Mucosa of gallbladder (tissue), 1 donor: Measurements from ENCODE around the gene SECTM1. TPM values are rescaled to one million over a fixed set of nuclear protein-coding genes. Genes with fewer than 3 reads are reported as not detected.
"Not testable (repeated sequence)": the region's sequence is repeated elsewhere in the genome, so short reads cannot be mapped to it uniquely, and the experiment has no call there.

ENCODE experiments used
- DNase-seq: peaks from one replicate; pipeline ENCODE4 v3.0.0-alpha.2; 2020; ENCODE audit warnings: low spot score
- total RNA-seq: library from RNA; stranded (reverse); gene quantifications from one replicate; pipeline ENCODE4 v1.2.1, GENCODE V29; 2021
- donor health status: DM: no; HTN: no; CAD: no.

The SECTM1 gene
- total RNA-seq, 1 donor from 2014 or later, result 8.5 TPM

DNA sequence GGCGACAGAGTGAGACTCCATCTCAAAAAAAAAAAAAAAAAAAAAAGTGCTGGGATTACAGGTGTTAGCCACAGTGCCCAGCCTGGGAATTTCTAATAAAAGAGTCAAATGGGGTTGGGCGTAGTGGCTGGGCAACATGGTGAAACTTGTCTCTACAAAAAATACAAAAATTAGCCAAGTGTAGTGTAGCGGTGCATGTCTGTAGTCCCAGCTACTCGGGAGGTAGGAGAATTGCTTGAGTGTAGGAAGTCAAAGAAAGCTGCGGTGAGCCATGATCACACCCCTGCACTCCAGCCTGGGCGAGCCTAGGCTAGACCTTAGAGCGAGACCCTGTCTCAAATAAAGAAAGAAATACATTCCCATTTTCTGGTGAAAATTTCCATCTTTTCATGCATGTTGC, 35.6 kb upstream of the SECTM1 start:
- DNase-seq, result no peak

DNA sequence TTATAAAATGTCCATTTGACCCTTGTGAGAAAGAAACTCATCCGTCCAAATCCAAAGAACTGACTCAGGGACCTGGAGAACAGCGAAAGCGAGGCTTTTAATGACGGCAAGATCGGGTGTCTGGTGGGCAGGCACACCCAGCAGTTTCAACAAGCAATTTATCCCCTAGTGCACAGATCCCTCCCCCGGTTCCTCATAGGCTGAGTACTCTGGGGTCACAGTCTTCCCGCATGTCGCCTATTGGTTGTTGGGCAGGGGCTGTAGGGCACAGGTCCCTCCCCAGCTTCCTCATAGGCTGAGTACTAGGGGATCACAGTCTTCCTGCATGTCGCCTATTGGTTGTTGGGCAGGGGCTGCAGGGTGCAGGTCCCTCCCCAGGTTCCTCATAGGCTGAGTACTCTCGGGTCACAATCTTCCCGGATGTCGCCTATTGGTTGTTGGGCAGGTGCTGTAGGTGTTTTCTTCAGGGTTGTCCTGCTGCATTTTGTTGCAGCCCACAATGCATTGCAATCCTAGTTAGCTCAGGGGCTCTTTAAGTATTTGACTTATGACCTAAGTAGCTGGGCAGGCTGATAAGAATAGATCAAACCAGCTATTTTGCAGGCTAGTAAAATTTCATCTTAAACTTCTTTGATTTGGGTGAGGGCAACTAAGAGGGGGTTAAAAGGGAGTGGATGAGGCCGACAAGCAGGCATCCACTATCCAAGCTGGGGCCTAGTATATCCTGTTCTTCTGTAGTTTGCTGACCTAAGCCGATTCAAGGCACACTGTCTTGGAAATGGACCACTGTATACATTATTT, 34.4 kb upstream of the SECTM1 start:
- no peak for DNase-seq

DNA sequence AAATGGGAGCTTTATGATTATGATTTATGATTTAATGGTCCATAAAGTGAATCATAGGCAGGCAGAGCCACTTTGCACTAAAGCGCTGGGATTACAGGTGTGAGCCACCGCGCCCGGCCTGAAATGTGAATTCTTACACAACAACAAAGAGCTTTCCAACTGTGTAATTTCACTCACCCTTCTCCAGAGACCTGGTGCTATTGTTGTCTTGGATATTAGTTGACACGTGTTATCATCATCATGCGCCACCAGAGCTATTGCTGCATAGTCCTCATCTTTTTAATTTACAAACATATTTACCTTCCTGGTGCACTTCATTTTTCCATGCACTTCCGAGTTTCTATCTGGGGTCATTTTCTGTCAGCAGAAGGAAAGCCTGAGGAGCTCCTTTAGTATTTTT, 33.2 kb upstream of the SECTM1 start:
- DNase-seq, result no peak

DNA sequence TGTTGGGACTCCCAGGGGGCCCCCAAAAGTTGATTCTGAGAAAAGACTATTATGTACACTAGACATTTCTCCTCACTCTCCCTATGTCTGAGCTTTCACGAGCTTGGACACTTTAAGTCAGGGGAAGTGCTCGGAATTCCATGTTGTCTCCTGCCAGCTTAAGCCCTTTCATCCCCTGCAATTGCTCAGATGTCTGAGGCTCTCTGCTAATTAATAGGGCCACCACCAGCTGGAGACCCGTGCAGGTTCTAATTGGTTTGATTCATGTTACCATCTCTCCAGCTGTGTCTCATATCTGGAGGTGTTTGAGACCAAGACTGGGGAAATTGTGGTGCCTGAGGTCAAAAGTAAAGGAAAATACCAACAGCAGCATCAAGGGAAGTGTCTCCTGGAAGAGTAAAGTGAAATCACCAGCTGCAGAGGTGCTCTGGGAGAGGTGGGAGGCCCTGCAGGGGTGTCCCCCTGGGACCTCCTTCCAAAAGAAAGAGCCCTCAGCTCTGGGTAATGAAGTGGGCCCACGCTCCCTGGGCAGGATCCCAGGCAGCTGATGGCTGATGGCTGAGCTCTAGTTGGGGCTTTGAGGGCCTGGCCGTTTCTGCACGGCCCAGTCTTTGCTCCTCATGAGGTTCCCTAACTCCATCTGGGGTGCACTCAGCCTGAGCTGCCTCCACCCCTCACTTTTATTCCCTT, 32.2 kb upstream of the SECTM1 start:
- no peak for DNase-seq

DNA sequence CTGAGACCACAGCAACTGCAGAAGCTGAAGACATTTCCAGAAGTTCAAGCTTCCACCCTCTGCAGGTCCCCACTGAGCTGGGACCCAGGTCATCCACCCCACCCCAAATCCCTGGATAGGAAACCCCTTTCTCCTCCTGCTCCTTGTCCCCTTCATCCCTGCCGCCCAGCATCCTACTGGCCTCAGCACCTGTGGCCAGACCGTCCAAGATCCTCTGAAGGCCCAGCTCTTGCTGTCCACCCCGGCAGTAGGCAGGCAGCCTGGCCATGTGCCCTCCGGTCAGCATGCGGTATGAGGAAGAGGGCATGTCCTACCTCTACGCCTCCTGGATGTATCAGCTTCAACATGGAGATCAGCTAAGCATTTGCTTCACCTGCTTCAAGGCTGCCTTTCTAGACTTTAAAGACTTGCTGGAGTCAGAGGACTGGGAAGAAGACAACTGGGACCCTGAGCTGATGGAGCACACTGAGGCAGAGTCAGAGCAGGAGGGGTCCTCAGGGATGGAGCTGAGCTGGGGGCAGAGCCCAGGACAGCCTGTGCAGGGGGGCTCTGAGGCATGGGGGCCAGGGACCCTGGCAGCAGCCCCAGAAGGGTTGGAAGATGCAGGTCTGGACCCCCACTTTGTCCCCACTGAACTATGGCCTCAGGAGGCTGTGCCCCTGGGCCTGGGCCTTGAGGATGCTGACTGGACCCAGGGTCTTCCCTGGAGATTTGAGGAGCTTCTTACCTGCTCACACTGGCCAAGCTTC, 28.5 kb upstream of the SECTM1 start:
- no peak for DNase-seq

DNA sequence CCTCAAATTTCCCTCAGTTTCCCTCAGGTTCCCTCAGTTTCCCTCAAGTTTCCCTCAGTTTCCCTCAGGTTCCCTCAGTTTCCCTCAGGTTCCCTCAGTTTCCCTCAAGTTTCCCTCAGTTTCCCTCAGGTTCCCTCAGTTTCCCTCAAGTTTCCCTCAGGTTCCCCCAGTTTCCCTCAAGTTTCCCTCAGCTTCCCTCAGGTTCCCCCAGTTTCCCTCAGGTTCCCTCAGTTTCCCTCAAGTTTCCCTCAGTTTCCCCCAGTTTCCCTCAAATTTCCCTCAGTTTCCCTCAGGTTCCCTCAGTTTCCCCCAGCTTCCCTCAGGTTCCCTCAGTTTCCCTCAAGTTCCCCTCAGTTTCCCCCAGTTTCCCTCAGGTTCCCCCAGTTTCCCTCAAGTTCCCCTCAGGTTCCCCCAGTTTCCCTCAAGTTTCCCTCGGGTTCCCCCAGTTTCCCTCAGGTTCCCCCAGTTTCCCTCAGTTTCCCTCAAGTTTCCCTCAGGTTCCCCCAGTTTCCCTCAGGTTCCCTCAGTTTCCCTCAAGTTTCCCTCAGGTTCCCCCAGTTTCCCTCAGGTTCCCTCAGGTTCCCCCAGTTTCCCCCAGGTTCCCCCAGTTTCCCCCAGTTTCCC, 26.0 kb upstream of the SECTM1 start:
- DNase-seq, result not testable (repeated sequence)

DNA sequence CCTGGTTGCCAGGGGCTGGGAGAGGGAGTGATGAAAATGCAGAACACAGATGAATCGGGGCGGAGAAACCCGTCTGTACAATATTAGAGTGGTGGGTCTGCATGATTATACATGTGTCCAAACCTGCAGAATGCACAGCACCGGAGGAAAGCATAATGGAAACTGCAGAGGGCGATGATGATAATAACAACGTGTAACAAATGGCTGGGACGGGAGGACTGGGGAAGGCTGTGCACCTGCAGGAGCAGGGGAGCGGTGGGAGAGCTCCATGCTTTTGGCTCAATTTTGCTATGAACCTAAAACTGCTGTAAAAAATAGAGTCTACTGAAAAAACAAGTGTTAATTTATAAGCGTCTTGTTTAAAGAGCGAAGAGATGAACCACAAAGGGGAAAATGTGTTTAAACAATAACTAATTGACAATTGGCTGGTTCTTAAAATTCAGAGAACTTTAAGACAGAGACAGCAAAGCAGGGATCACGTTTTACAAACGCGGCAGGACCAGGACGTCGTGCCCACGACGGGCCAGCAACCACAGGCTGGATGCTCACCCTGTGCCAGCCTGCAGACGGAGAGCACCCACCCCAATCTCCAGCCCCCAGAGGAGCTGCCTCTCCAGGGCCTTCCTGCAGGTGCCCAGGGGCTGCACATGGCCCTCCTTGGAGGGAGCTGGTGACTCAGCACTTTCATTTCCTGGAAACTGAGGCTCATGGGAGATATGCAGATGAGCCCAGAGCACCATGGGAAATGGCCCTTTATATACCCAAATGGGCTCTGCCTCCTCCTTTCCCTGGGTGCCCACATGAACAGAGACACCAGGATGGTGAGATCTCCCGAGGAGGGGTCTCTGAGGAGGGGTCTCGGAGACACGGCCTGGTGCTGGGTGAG, 25.1 kb upstream of the SECTM1 start, which contains the start of gene TEX19:
TEX19 (plus strand) TSS at position 783 of the 886 bp plus-strand sequence. CDS start 2,904 bp downstream, outside the sequence.
- no peak for DNase-seq

DNA sequence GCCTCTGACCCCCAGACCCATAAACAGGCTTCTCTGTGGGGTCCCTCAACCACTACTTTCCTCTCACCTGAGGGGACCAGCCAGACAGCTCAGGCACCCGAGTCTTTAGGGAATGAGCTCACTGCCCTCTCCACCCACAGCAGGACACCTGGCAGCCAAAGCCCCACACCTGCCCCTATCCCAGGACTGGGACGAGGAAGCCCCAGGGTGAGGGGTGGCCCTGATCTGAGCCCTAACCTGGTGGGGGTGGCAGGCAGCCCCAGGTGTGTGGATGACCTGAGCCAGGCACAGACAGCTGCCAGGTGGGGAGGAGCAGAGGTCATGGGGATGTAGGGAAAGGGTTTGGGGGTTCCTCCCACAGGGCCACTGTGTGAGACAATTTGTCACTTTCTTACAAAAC, 23.8 kb upstream of the SECTM1 start:
- no peak for DNase-seq

DNA sequence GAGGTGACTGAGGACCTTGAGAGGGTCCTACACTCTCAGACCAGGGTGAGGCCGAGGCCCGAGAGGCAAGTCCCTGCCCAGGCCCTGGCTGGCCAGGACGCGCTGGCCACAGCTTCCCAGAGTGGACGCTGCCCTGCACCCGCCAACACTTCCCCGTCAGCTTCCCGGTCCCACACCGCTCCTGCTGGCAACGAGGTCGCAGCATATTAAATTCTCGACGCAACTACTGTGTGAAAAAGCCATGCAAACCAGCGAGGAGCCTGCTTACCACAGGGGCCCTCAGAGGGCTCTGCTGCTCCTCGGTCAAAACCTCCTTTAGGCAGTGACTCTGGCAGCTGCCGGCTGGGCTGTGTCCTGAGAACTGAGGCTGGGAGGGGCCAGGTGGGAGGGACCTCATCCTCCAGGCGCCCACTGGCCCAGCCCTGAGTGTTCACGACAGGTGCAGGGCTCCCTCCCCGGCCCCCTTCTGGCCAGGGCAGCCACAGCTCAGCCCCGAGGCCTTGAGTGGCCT, 23.3 kb upstream of the SECTM1 start:
- no peak for DNase-seq

DNA sequence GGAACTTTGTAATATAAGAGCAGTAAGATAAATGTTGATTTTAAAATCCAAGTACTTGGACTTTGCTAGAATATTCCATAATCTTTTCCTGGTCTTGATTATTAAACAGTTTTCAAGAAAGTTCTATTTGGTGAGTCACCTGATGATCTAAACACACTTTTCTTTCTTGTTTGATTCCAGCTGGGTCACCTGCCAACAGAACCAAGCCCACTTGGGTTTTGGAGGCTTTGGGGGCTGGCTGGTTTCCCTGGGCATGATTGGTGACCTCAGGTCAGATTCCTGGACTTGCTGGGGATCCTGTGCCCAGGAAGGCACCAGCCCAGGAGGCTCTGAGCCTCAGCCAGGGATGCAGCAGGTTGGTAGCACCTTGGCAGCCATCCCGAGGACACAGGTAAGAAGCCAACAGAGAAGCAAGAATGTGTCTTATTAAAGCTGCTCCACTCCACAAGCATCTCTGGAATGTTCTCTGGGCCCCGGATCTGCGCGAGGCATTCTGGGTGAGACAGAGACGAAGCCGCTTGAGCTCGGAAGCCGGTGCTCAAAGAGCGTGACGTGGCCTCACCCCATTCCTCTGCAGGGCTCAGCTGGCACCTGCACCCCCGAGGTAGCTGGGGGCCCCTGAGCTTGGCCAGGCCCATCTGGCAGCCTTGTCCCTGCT, 22.3 kb upstream of the SECTM1 start:
- peak; percentile 37 for DNase-seq

DNA sequence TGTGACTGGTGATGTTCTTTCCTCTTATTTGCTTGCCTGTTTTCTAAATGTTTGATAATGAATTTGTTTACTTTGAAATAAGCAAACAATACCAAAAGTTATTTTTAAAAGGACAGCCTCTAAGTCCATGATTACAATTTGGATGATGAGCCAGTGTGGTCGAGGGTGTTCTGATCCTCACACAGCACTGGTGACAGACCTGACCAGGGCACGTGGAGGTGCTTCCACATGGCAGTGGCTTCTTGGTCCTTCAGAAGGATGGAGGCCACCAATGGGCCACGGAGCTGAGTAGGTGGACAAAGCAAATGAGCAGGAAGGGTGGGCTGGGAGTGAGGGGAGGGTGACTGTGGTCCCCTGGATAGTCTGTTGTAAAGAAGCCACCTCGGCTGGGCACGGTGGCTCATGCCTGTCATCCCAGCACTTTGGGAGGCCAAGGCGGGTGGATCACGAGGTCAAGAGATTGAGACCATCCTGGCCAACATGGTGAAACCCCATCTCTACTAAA, 21.3 kb upstream of the SECTM1 start:
- no peak for DNase-seq

DNA sequence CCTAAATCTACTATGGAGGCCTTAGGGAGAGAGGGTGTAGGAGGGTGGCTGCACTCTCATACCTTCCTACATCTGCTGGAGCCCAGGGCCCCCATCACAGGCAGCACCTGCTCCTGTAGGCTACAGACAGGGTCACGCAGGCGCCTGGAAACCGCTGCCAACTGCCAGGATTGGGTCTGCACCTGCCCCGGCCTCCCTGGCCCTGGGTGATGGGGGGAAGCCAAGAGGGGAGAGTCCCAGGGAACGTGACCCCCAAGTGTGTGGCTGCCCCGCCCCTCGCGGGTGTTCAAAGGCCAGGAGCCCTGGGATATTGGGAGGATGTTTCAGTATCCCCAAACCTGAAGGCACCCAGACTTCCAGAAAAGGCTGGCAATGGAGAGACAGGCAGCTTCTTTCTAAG, 19.9 kb upstream of the SECTM1 start:
- no peak for DNase-seq

DNA sequence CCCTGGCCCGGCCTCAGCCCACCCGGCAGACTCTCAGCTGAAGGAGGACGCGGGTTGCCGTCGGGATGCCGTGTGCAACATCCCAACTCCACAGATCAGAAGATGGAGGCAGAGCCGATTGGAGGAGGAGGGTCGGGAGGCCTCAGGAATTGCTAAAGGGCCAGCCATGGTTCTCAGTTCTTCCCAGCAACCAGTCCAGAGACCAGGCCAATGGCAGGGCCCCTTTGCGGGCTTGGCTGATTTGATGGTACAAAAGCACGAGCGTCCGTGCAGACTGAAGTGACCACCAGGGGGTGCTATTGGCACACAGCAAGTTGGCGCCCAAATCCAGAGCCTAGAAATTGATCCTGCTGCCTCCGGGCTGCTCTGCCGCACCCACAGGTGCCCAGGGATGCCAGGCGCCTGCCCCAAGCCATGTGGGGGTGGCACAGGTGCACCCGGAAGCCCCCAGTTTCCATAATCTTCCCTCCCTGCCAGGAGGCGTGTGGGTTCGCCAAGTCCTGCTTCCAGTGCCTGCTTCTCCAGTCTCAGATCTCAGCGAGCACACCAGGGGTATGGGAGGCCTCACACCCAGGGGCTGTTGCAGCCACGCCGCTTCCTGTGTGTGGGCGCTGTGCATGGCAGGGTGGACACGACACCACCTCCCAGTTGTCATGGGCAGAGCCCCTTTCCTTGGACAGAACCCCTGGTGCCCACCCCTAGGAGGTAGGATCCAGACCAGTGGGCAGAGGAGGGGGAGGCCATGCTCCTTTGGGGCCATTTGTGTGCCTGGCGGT, 18.3 kb upstream of the SECTM1 start:
- peak; percentile 86 for DNase-seq

DNA sequence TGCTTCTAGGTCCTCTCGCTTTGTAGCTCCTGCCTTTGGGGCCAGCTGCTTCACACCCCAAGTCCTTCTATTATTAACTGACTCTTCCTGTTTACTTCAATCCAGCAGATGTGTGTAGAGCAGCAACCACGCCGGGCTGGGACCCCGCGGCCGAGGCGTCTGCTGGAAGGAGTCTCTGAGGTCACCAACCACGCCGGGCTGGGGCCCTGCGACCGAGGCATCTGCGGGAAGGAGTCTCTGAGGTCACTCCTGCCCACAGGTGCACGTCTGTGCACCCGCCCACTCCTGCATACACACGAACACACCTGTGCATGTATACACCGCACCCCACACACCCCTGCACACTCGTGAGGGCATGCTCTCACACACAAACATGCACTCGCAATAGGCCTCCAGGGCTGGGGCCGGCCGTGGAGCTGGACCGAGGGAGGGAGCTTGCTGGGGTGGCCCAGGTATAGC, 17.7 kb upstream of the SECTM1 start:
- DNase-seq, result no peak

DNA sequence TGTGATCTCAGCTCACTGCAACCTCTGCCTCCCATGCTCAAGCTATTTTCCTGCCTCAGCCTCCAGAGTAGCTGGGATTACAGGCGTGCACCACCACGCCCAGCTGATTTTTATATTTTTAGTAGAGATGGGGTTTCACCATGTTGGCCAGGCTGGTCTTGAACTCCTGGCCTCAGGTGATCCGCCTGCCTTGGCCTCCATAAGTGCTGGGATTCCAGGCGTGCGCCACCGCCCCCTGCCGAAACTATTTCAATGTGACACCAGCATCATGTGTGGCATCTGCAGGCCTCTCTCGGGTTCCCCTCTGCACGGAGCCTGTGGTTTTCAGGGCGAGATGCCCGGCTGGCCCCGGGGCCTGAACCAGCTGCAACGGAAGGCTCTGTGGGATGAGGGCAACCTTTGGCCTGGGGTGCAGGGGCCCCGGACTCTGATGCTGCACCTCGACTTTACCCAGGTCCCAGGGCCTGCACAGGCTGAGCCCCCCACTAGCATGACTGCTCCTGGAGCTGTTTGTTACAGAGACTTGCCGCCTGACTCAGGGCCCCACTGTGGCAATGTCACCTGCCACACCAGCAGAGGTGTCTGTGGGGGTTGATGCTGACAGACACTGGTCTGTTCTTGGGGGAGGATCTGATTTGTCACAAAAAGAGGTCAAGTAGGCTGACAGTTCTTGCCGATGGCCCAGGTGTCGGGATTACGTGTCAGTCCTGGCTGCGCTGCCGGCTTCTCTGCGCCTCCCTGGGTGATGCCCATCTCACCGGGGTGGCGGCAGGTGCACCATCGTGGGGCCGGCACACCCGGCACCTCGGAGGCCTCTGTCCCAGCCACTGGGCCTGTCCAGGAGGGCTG, 16.8 kb upstream of the SECTM1 start:
- DNase-seq, result no peak

DNA sequence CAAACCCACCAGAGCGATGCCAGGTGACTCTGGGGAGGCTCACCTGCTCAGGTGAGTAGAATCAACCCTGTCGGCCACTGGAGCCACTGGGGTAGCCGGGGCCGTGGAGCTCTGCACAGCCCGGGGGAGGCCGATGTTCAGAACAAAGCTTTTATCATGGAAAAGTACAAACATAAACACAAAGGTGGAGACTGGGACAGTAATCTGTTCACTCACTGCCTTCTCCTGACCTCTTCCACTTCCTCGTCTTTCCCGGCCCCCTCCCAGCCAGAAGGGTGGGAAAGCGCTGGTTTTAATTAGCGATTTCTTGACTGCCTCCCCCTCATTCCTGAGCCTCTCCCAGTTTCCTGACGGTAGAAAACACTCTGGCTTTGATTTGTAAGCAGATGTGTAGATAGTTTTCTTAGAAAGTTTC, 15.7 kb upstream of the SECTM1 start:
- no peak for DNase-seq

DNA sequence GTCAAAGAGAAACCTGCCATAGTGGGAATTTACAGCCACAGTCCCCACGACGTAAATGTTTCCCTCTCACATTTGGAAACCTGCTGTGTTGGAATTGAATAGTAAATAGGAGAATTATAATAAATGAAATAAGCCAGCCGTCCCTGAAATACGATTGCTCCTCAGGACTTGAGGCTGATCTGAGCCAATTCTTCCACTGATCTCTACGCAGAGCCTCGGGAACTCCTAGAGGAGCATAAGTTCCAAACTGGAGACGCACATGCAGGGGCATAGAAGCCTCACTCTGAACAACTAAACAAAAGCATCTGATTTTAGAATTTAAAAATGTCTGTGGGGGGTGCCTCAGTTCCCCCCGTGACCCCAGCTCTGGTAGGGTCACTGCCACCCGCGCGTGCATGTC, 15.3 kb upstream of the SECTM1 start:
- no peak for DNase-seq

DNA sequence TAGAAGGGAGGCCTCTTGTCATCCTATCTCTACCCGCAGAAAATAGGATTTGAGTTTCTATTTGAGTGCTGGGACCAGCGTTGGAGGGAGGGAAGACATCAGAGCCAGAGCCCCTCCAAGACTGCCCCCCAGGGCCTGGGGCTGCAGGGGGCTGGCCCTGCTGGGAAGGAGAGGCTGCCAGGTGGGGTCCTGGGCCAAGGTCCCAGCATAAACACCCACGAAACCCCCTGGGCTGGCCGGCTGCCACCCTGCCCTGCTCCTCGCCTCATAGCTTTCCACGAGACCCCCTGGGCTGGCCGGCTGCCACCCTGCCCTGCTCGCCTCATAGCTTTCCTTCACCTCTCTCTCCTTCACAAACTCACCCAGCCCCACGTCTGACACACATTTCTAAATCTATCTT, 14.9 kb upstream of the SECTM1 start:
- DNase-seq, result no peak
